Right atrium auricular region (tissue), 2 donors: ENCODE measurements around the gene NDUFB8. TPM values are rescaled to one million over a fixed set of nuclear protein-coding genes. Genes with fewer than 3 reads are reported as not detected.

Experiments
- DNase-seq: peaks from one replicate; pipeline ENCODE4 v3.0.0-alpha.2; 2019; ENCODE audit warnings: low spot score
- H3K27ac ChIP-seq, 2 donors: fragments of 200-600 bp; sonication (generic); 1 replicate in 1 of 2; 2 replicates in 1 of 2; pipeline ENCODE4 v1.5.1; 2016 to 2019
- H3K27me3 ChIP-seq, 2 donors: fragments of 200-600 bp; sonication (generic); one replicate each; pipeline versions ENCODE4 v1.5.1 to v1.6.0; 2017 to 2019
- H3K36me3 ChIP-seq: fragments of 200-600 bp; sonication (generic); one replicate; pipeline ENCODE4 v1.5.1; 2016
- H3K4me1 ChIP-seq, 2 donors: fragments of 200-600 bp; sonication (generic); one replicate each; pipeline versions ENCODE4 v1.5.1 to v1.6.0; 2017 to 2019
- H3K4me3 ChIP-seq, 2 donors: fragments of 200-600 bp; sonication (generic); 1 replicate in 1 of 2; 2 replicates in 1 of 2; pipeline ENCODE4 v1.5.1; 2017 to 2019; ENCODE audit warnings: mild to moderate bottlenecking in 1 of 2, moderate library complexity in 1 of 2
- H3K9me3 ChIP-seq, 2 donors: fragments of 200-600 bp; sonication (generic); one replicate each; pipeline ENCODE4 v1.5.1; 2019
- CTCF ChIP-seq, 2 donors: fragments of 200-600 bp; sonication (generic); IDR thresholded peaks; one replicate each; pipeline ENCODE4 v1.5.1; 2019; ENCODE audit warnings: antibody characterized with exemption in 2 of 2
- total RNA-seq, 2 donors: library from RNA; depleted of rRNA; stranded (reverse); fragments of >200 nt; gene quantifications; one replicate each; pipeline ENCODE4 v1.1.0, GENCODE V29; 2016

The NDUFB8 gene
- total RNA-seq, 2 donors from 2014 or later: 355 to 361 TPM

GRCh38 chr10:100490531-100490930 is 39.1 kb downstream of the NDUFB8 start:
- no peak for TF ChIP-seq CTCF (IDR thresholded peaks at IDR 0.05)
- H3K4me1 ChIP-seq: no peaks in the 10 kb centered on the region

GRCh38 chr10:100489396-100489795 is 40.3 kb downstream of the NDUFB8 start:
- no peak for DNase-seq
- no peak overlapping the region for H3K27ac ChIP-seq
- peaks cover 38% of the 10 kb centered on the region for H3K36me3 ChIP-seq
- no peak for TF ChIP-seq CTCF (IDR thresholded peaks at IDR 0.05)
- H3K4me3 ChIP-seq: no peak overlapping the region
- no peaks in the 10 kb centered on the region for H3K4me1 ChIP-seq
- no peaks in the 10 kb centered on the region for H3K27me3 ChIP-seq
- no peaks in the 10 kb centered on the region for H3K9me3 ChIP-seq

More at GRCh38 chr10:100490531-100490930, 39.1 kb downstream of the NDUFB8 start:
- Histone ChIP-seq H3K36me3 (peaks cover 38% of the 10 kb centered on the region), H3K27ac (no peak overlapping the region), H3K9me3 (no peaks in the 10 kb centered on the region), H3K4me3 (no peak overlapping the region), H3K27me3 (no peaks in the 10 kb centered on the region)
- no peak for DNase-seq

GRCh38 chr10:100487529-100487928 is 42.1 kb downstream of the NDUFB8 start:
- DNase-seq: no peak
- Histone ChIP-seq H3K4me1 (peaks cover 0 to 4% of the 10 kb centered on the region in 2 donors), H3K27me3 (no peaks in the 10 kb centered on the region), H3K36me3 (peaks cover 38% of the 10 kb centered on the region), H3K4me3 (no peak overlapping the region), H3K9me3 (no peaks in the 10 kb centered on the region), H3K27ac (no peak overlapping the region)
- no peak for TF ChIP-seq CTCF (IDR thresholded peaks at IDR 0.05)

- Histone ChIP-seq H3K36me3 (peaks cover 38% of the 10 kb centered on the region), H3K27ac (no peak overlapping the region), H3K9me3 (no peaks in the 10 kb centered on the region), H3K4me1 (peaks cover 0 to 13% of the 10 kb centered on the region in 2 donors), H3K27me3 (no peaks in the 10 kb centered on the region), H3K4me3 (no peak overlapping the region)
- no peak for DNase-seq
- no peak for TF ChIP-seq CTCF (IDR thresholded peaks at IDR 0.05)
These were observed 43.7 kb downstream of the NDUFB8 start for GRCh38 chr10:100485801-100486495.

GRCh38 chr10:100485366-100485765 is 44.3 kb downstream of the NDUFB8 start:
- no peak for TF ChIP-seq CTCF (IDR thresholded peaks at IDR 0.05)
- Histone ChIP-seq H3K27me3 (no peaks in the 10 kb centered on the region), H3K4me3 (no peak overlapping the region), H3K9me3 (no peaks in the 10 kb centered on the region), H3K36me3 (peaks cover 34% of the 10 kb centered on the region), H3K4me1 (peaks cover 0 to 13% of the 10 kb centered on the region in 2 donors), H3K27ac (no peak overlapping the region)
- no peak for DNase-seq
